HepG2 (cell line): Measurements from ENCODE around the gene ZFTA. TPM values are rescaled to one million over a fixed set of nuclear protein-coding genes. Genes with fewer than 3 reads are reported as not detected.
A peak's percentile ranks its signal among the peaks of the same experiment; 100 is the strongest.

Experiments
- ATAC-seq: fragments of 200-7000 bp; cut with Tn5 transposase; 3 replicates; pipeline ENCODE4 v1.9.1; 2020; ENCODE audit warnings: mild to moderate bottlenecking, moderate library complexity
- BruUV-seq: library from RNA; stranded (reverse); fragments of 400-500 nt; replicated peaks from 2 replicates; lab custom pipeline; 2021; lab: Mats Ljungman, UMichigan
- CTCF ChIA-PET: fragments of 300-600 bp; formaldehyde crosslinking; extraction: SDS; loops from one replicate; lab custom pipeline; 2021; ENCODE audit warnings: low total read pairs, inconsistent platforms, low intra/inter-chr PET ratio; lab: Yijun Ruan, JAX
- POLR2A ChIA-PET: fragments of 350-600 bp; sonication (Branson Sonifier 250); formaldehyde crosslinking; loops from one replicate; lab custom pipeline; 2020; ENCODE audit warnings: antibody characterized with exemption, inconsistent platforms; lab: Yijun Ruan, JAX
- DNase-seq: peaks from one replicate; pipeline ENCODE4 v3.0.0-alpha.2; 2015; ENCODE audit warnings: low spot score
- FAIRE-seq: peaks from 3 replicates; lab custom pipeline; 2011; peaks lifted over from hg19 to GRCh38; lab: Jason Lieb, UNC
- H2AFZ ChIP-seq: one replicate; pipeline ENCODE4 v1.6.1; 2011; ENCODE audit warnings: low read length, inconsistent platforms
- H3K27ac ChIP-seq: fragments of 300-600 bp; 3 replicates; pipeline ENCODE4 v1.8.0; 2011; ENCODE audit warnings: mixed run types, mild to moderate bottlenecking, mixed read lengths, low read length, inconsistent platforms; ENCODE audit not compliant: insufficient read depth; ENCODE audit errors: extremely low read length
- H3K27me3 ChIP-seq, 2 experiments: fragments of 200-600 bp in 1 of 2; 2 replicates in 1 of 2; 3 replicates in 1 of 2; pipeline versions ENCODE4 v1.6.0 to v1.8.0; 2011; ENCODE audit warnings: low read length in 2 of 2, mild to moderate bottlenecking in 2 of 2, moderate library complexity in 2 of 2, inconsistent platforms in 1 of 2; ENCODE audit not compliant: insufficient read depth in 2 of 2, control insufficient read depth in 1 of 2
- H3K36me3 ChIP-seq, 2 experiments: fragments of 200-600 bp in 1 of 2; replicated peaks in 1 of 2; 2 replicates in 1 of 2; 3 replicates in 1 of 2; pipeline versions ENCODE4 v1.5.1 to v1.8.0; 2011; ENCODE audit warnings: low read length in 2 of 2, inconsistent platforms in 1 of 2; ENCODE audit not compliant: insufficient read depth in 2 of 2, control insufficient read depth in 1 of 2
- H3K4me1 ChIP-seq: 2 replicates; pipeline ENCODE4 v1.5.1; 2012; ENCODE audit warnings: low read length, inconsistent platforms; ENCODE audit not compliant: insufficient read depth
- H3K4me2 ChIP-seq: 2 replicates; pipeline ENCODE4 v1.6.0; 2011; ENCODE audit warnings: low read depth, low read length, inconsistent platforms
- H3K4me3 ChIP-seq, 3 experiments: fragments of 200-600 bp in 1 of 3; sonication (generic), shearing (Covaris generic) in 1 of 3; replicated peaks in 1 of 3; 2 replicates each; pipeline ENCODE4 v1.5.1; 2011 to 2016; ENCODE audit warnings: low read length in 3 of 3, inconsistent platforms in 2 of 3, low read depth in 2 of 3, mild to moderate bottlenecking in 2 of 3, control low read depth in 1 of 3, mixed read lengths in 1 of 3; ENCODE audit not compliant: insufficient read depth in 1 of 3
- H3K79me2 ChIP-seq: one replicate; pipeline ENCODE4 v1.6.1; 2011; ENCODE audit warnings: low read length, inconsistent platforms; ENCODE audit not compliant: insufficient read depth
- H3K9ac ChIP-seq: 2 replicates; pipeline ENCODE4 v1.6.0; 2011; ENCODE audit warnings: mild to moderate bottlenecking, low read depth, low read length, inconsistent platforms; ENCODE audit not compliant: insufficient read depth
- H3K9me3 ChIP-seq: 2 replicates; pipeline ENCODE4 v1.5.1; 2012; ENCODE audit warnings: mild to moderate bottlenecking, low read length
- H4K20me1 ChIP-seq: 2 replicates; pipeline ENCODE4 v1.6.0; 2011; ENCODE audit warnings: inconsistent platforms, mild to moderate bottlenecking, low read length, moderate library complexity; ENCODE audit not compliant: insufficient read depth
- ARNT ChIP-seq: fragments of 450-650 bp; IDR thresholded peaks from 2 replicates; pipeline ENCODE4 v1.6.1; 2017
- CREM ChIP-seq, 2 experiments: sonication (generic) in 1 of 2; formaldehyde crosslinking in 1 of 2; IDR thresholded peaks; 2 replicates each; pipeline versions ENCODE4 v1.4.0 to v1.6.1; 2016 to 2020; ENCODE audit warnings: antibody characterized with exemption in 1 of 2, mild to moderate bottlenecking in 1 of 2, missing genetic modification reagents in 1 of 2
- DNMT1 ChIP-seq: sonication (generic); formaldehyde crosslinking; IDR thresholded peaks from 2 replicates; pipeline ENCODE4 v1.5.1; 2020; ENCODE audit warnings: mild to moderate bottlenecking, missing genetic modification reagents
- MED13 ChIP-seq: sonication (generic); formaldehyde crosslinking; IDR thresholded peaks from 2 replicates; pipeline ENCODE4 v1.5.0; 2020; ENCODE audit warnings: missing genetic modification reagents
- ZBTB26 ChIP-seq: IDR thresholded peaks from 2 replicates; pipeline ENCODE4 v1.6.1; 2016; ENCODE audit warnings: missing compliant biosample characterization, missing genetic modification reagents, borderline replicate concordance
- ZFYVE20 ChIP-seq: sonication (generic); formaldehyde crosslinking; IDR thresholded peaks from 2 replicates; pipeline ENCODE4 v1.8.0; 2023; ENCODE audit warnings: low read depth, mild to moderate bottlenecking, moderate library complexity, missing genetic modification reagents, borderline replicate concordance
- ZNF337 ChIP-seq: sonication (generic); formaldehyde crosslinking; IDR thresholded peaks from 2 replicates; pipeline ENCODE4 v1.5.1; 2020; ENCODE audit warnings: missing genetic modification reagents, low read depth, mild to moderate bottlenecking, borderline replicate concordance
- ZNF576 ChIP-seq: sonication (generic); formaldehyde crosslinking; IDR thresholded peaks from 2 replicates; pipeline ENCODE4 v1.4.0; 2020; ENCODE audit warnings: mild to moderate bottlenecking, missing genetic modification reagents
- ZNF605 ChIP-seq: sonication (generic); formaldehyde crosslinking; IDR thresholded peaks from 2 replicates; pipeline ENCODE4 v1.8.0; 2022; ENCODE audit warnings: mild to moderate bottlenecking, missing genetic modification reagents
- ZNF710 ChIP-seq: sonication (generic); formaldehyde crosslinking; IDR thresholded peaks from 2 replicates; pipeline ENCODE4 v1.5.0; 2020; ENCODE audit warnings: mild to moderate bottlenecking, missing genetic modification reagents, borderline replicate concordance
- ZSCAN29 ChIP-seq: sonication (generic); formaldehyde crosslinking; conservative IDR thresholded peaks from 2 replicates; pipeline ENCODE4 v1.4.0; 2020; ENCODE audit warnings: mild to moderate bottlenecking, missing genetic modification reagents
- WGBS: methylation state at CpG from one replicate; pipeline ENCODE4 v1.1.6; 2017; ENCODE audit warnings: low lambda C conversion rate; 5-methylcytosine and 5-hydroxymethylcytosine counted together
- in situ Hi-C: cut with HindIII; loops from 2 replicates; pipeline ENCODE4 v1.10.0; 2017; ENCODE audit warnings: low pct_unique_long_range_greater_than_20kb; ENCODE audit not compliant: extremely low pct_ligation_motif_present
- intact Hi-C: fragments of 100-400 bp; cut with micrococcal nuclease; formaldehyde crosslinking; loops from one replicate; pipeline ENCODE4 v1.10.0; 2022; ENCODE audit not compliant: unreplicated experiment
- polyA plus RNA-seq, 8 experiments: library from polyadenylated mRNA; depleted of rRNA in 3 of 8; stranded (reverse) in 7 of 8; unstranded in 1 of 8; fragments of >200 nt; fragmentation: Illumina TruSeq in 4 of 8; extraction: Trizol in 4 of 8; gene quantifications; 2 replicates each; pipeline versions ENCODE4 v1.2.1 to v1.2.3, GENCODE V29; 2011 to 2016; ENCODE audit warnings: low read depth in 4 of 8, missing spikeins in 1 of 8, mixed read lengths in 1 of 8; ENCODE audit not compliant: insufficient read depth in 1 of 8
- total RNA-seq, 5 experiments: library from RNA; depleted of rRNA; stranded (reverse); fragments of >200 nt; fragmentation: Illumina TruSeq; extraction: Trizol; gene quantifications; 2 replicates each; pipeline ENCODE4 v1.2.3, GENCODE V29; 2016; ENCODE audit warnings: low read depth in 1 of 5
- TF ChIP-seq, protein P1 (sequence below): sonication (generic); formaldehyde crosslinking; conservative IDR thresholded peaks from 2 replicates; pipeline ENCODE4 v1.4.0; 2020; ENCODE audit warnings: mild to moderate bottlenecking, missing genetic modification reagents, moderate library complexity
- TF ChIP-seq, protein P2 (sequence below): sonication (generic); formaldehyde crosslinking; IDR thresholded peaks from 2 replicates; pipeline ENCODE4 v1.4.0; 2020; ENCODE audit warnings: missing genetic modification reagents
- TF ChIP-seq, protein P3 (sequence below): sonication (generic); formaldehyde crosslinking; IDR thresholded peaks from 2 replicates; pipeline ENCODE4 v1.4.0; 2020; ENCODE audit warnings: mild to moderate bottlenecking, missing genetic modification reagents

ZFTA gene
- total and polyA plus RNA-seq, 2 of the 13 experiments (the other 11 are each of a cell fraction or from before 2014, with no cell fraction given) = 3.9 to 10.4 TPM

DNA sequence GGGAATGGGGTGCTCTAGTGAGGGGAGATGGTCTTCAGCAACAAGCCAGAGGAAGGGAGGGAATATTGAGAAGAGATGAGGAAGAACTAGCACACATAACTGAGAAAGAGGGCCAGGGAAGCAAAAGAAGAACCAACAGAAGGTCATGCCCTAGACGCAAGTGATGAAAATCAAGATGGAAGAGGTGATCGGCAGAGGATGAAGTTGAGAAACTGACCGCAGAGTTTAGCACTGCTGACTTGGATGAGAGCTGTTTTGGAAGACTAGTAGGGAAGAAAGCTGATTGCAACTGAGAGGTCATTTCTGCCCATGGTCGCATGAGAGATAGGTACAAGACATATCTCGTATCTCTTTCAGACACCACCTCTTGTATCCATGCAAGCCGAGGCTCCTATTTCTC lies 47.6 kb upstream of the ZFTA start (continued):
- TF ChIP-seq, protein P1, sequence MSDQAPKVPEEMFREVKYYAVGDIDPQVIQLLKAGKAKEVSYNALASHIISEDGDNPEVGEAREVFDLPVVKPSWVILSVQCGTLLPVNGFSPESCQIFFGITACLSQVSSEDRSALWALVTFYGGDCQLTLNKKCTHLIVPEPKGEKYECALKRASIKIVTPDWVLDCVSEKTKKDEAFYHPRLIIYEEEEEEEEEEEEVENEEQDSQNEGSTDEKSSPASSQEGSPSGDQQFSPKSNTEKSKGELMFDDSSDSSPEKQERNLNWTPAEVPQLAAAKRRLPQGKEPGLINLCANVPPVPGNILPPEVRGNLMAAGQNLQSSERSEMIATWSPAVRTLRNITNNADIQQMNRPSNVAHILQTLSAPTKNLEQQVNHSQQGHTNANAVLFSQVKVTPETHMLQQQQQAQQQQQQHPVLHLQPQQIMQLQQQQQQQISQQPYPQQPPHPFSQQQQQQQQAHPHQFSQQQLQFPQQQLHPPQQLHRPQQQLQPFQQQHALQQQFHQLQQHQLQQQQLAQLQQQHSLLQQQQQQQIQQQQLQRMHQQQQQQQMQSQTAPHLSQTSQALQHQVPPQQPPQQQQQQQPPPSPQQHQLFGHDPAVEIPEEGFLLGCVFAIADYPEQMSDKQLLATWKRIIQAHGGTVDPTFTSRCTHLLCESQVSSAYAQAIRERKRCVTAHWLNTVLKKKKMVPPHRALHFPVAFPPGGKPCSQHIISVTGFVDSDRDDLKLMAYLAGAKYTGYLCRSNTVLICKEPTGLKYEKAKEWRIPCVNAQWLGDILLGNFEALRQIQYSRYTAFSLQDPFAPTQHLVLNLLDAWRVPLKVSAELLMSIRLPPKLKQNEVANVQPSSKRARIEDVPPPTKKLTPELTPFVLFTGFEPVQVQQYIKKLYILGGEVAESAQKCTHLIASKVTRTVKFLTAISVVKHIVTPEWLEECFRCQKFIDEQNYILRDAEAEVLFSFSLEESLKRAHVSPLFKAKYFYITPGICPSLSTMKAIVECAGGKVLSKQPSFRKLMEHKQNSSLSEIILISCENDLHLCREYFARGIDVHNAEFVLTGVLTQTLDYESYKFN (CRISPR knock-in tag) = no peak
- TF ChIP-seq ZSCAN29 (CRISPR knock-in tag) (no peak), ZFYVE20 (CRISPR knock-in tag) (no peak), CREM (IDR thresholded peaks at IDR 0.05) (no peak), CREM (CRISPR knock-in tag; IDR thresholded peaks at IDR 0.05) (no peak), DNMT1 (CRISPR knock-in tag) (no peak), ARNT (no peak)

GRCh38 chr11:63814383-63814736 lies 45.8 kb upstream of the ZFTA start:
- H2AFZ ChIP-seq = no peak overlapping the region
- BruUV-seq = no TSS peak
- TF ChIP-seq, protein P2, sequence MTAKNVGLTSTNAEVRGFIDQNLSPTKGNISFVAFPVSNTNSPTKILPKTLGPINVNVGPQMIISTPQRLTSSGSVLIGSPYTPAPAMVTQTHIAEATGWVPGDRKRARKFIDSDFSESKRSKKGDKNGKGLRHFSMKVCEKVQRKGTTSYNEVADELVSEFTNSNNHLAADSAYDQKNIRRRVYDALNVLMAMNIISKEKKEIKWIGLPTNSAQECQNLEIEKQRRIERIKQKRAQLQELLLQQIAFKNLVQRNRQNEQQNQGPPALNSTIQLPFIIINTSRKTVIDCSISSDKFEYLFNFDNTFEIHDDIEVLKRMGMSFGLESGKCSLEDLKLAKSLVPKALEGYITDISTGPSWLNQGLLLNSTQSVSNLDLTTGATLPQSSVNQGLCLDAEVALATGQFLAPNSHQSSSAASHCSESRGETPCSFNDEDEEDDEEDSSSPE (CRISPR knock-in tag) = no peak
- TF ChIP-seq MED13 (CRISPR knock-in tag) (0 out of 2 replicates have a peak, but pooled peaks have one; percentile 8), ZNF710 (CRISPR knock-in tag) (no peak), ZNF337 (no peak), ZNF605 (CRISPR knock-in tag) (0 out of 2 replicates have a peak, but pooled peaks have one; percentile 3), ZNF576 (no peak), ZBTB26 (CRISPR knock-in tag) (peak; percentile 7; the same call in 1 of the 2 replicates)
- TF ChIP-seq, protein P3, sequence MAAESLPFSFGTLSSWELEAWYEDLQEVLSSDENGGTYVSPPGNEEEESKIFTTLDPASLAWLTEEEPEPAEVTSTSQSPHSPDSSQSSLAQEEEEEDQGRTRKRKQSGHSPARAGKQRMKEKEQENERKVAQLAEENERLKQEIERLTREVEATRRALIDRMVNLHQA (CRISPR knock-in tag) = no peak

More at GRCh38 chr11:63814383-63814736, 45.8 kb upstream of the ZFTA start:
- intact Hi-C loops (no loop called here), in situ Hi-C loops (no loop called here)
- H3K79me2 ChIP-seq = peaks cover 41% of the 10 kb centered on the region
- H4K20me1 ChIP-seq = peaks cover 12% of the 10 kb centered on the region
- 13% methylated on average over 7 of the region's 7 CpGs for WGBS
- no peak for FAIRE-seq
- H3K9ac ChIP-seq = peak overlapping the region; percentile 81
- peak overlapping the region; percentile 85 for H3K4me2 ChIP-seq
- H3K27me3 ChIP-seq = no peaks in the 10 kb centered on the region
- ChIA-PET POLR2A (interaction anchor here (1.0 to 1.2 kb wide), 4 partner anchors 24 to 103 kb away, joined by 3 to 9 read pairs (median 6); partner anchors contain the start of genes MARK2, RCOR2 and ZFTA), CTCF (no interaction called here)
- no peaks in the 10 kb centered on the region for H3K9me3 ChIP-seq
- DNase-seq = no peak
- peak; percentile 3; the same call in 2 of the 3 replicates for ATAC-seq
- peak overlapping the region; percentile 72 to 97 (median 95) for H3K4me3 ChIP-seq
- H3K36me3 ChIP-seq = peaks cover 17 to 28% of the 10 kb centered on the region in 2 experiments; a peak in 4 of 5 replicates
- peak overlapping the region; percentile 72 for H3K27ac ChIP-seq
- peaks cover 56% of the 10 kb centered on the region for H3K4me1 ChIP-seq
